Measurements from ENCODE around the gene DNAJC13. TPM values are rescaled to one million over a fixed set of nuclear protein-coding genes. Genes with fewer than 3 reads are reported as not detected.

The DNAJC13 gene
- total and polyA plus RNA-seq, 2 donors (not counting 1 experiment from before 2014, with no cell fraction given): 9.7 to 51.1 TPM

GRCh38 chr3:132394320-132394719 lies 23.0 kb upstream of the DNAJC13 start:
- Histone ChIP-seq H3K9me3 (ENCODE audit: control extremely low read depth in 1 of 3, control insufficient read depth in 2 of 3, insufficient read depth in 1 of 3, low read length in 2 of 3) (peaks cover 0 to 6% (median 0%) of the 10 kb centered on the region in 3 donors), H2AFZ (ENCODE audit: insufficient read depth, low read depth, low read length, poor library complexity, severe bottlenecking) (no peak overlapping the region), H3K27me3 (replicated peaks in 1 of 4; ENCODE audit: control extremely low read depth in 1 of 4, control insufficient read depth in 3 of 4, insufficient read depth in 4 of 4, low read length in 3 of 4) (no peaks in the 10 kb centered on the region), H3K27ac (ENCODE audit: low read length in 2 of 2) (no peak overlapping the region), H4K20me1 (ENCODE audit: control insufficient read depth, insufficient read depth, low read length, poor library complexity, severe bottlenecking) (no peaks in the 10 kb centered on the region), H3K4me1 (ENCODE audit: control insufficient read depth in 2 of 2, insufficient read depth in 2 of 2, low read length in 2 of 2) (no peaks in the 10 kb centered on the region), H3K4me2 (replicated peaks; ENCODE audit: low read depth, low read length, poor library complexity, severe bottlenecking) (no peak overlapping the region), H3K4me3 (ENCODE audit: control extremely low read depth in 1 of 5, extremely low read depth in 1 of 5, insufficient read depth in 1 of 5, low read depth in 2 of 5, low read length in 4 of 5) (no peak overlapping the region), H3K9ac (ENCODE audit: low read length) (no peak overlapping the region), H3K79me2 (ENCODE audit: control insufficient read depth, insufficient read depth, low read length) (no peaks in the 10 kb centered on the region), H3K36me3 (replicated peaks in 1 of 2; ENCODE audit: control extremely low read depth in 1 of 2, control insufficient read depth in 1 of 2, extremely low read depth in 1 of 2, insufficient read depth in 2 of 2, low read length in 1 of 2) (no peaks in the 10 kb centered on the region)
- intact Hi-C loops (cut with micrococcal nuclease): no loop called here
- no CpG with 5 or more reads among the region's 2 CpGs for WGBS (ENCODE audit: insufficient coverage)
- H3K27ac Mint-ChIP-seq: no peak overlapping the region
- H3K9me3 Mint-ChIP-seq (ENCODE audit: insufficient read depth): no peaks in the 10 kb centered on the region
- H3K4me3 Mint-ChIP-seq: no peak overlapping the region
- ChIA-PET POLR2A (no interaction called here), CTCF (no interaction called here)
- no peaks in the 10 kb centered on the region for H3K4me1 Mint-ChIP-seq
- ATAC-seq (ENCODE audit: low read depth) (no peak), DNase-seq (no peak)
- no peaks in the 10 kb centered on the region for H3K27me3 Mint-ChIP-seq
- TF ChIP-seq EZH2 (IDR thresholded peaks at IDR 0.05; ENCODE audit: borderline replicate concordance, insufficient read depth, low read depth, low read length, poor library complexity, severe bottlenecking) (no peak), CTCF (IDR thresholded peaks at IDR 0.05) (no peak)

- Mint-ChIP-seq H3K4me3 (no peak overlapping the region), H3K27ac (no peak overlapping the region), H3K4me1 (no peaks in the 10 kb centered on the region), H3K9me3 (ENCODE audit: insufficient read depth) (no peaks in the 10 kb centered on the region), H3K27me3 (no peaks in the 10 kb centered on the region)
- no CpG with 5 or more reads among the region's 1 CpG for WGBS (ENCODE audit: insufficient coverage)
- Histone ChIP-seq H3K9ac (ENCODE audit: low read length) (no peak overlapping the region), H2AFZ (ENCODE audit: insufficient read depth, low read depth, low read length, poor library complexity, severe bottlenecking) (no peak overlapping the region), H3K79me2 (ENCODE audit: control insufficient read depth, insufficient read depth, low read length) (no peaks in the 10 kb centered on the region), H4K20me1 (ENCODE audit: control insufficient read depth, insufficient read depth, low read length, poor library complexity, severe bottlenecking) (no peaks in the 10 kb centered on the region), H3K27ac (ENCODE audit: low read length in 2 of 2) (no peak overlapping the region), H3K4me3 (ENCODE audit: control extremely low read depth in 1 of 5, extremely low read depth in 1 of 5, insufficient read depth in 1 of 5, low read depth in 2 of 5, low read length in 4 of 5) (no peak overlapping the region), H3K27me3 (replicated peaks in 1 of 4; ENCODE audit: control extremely low read depth in 1 of 4, control insufficient read depth in 3 of 4, insufficient read depth in 4 of 4, low read length in 3 of 4) (no peaks in the 10 kb centered on the region), H3K9me3 (ENCODE audit: control extremely low read depth in 1 of 3, control insufficient read depth in 2 of 3, insufficient read depth in 1 of 3, low read length in 2 of 3) (peaks cover 0 to 6% (median 0%) of the 10 kb centered on the region in 3 donors), H3K4me1 (ENCODE audit: control insufficient read depth in 2 of 2, insufficient read depth in 2 of 2, low read length in 2 of 2) (no peaks in the 10 kb centered on the region), H3K36me3 (replicated peaks in 1 of 2; ENCODE audit: control extremely low read depth in 1 of 2, control insufficient read depth in 1 of 2, extremely low read depth in 1 of 2, insufficient read depth in 2 of 2, low read length in 1 of 2) (no peaks in the 10 kb centered on the region), H3K4me2 (replicated peaks; ENCODE audit: low read depth, low read length, poor library complexity, severe bottlenecking) (no peak overlapping the region)
- DNase-seq: no peak
- intact Hi-C loops (cut with micrococcal nuclease): loop anchor here (5.0 kb wide), 1 partner anchor 358 kb away; the partner anchor contains the start of gene CPNE4
- no peak for ATAC-seq (ENCODE audit: low read depth)
- POLR2A ChIA-PET: no interaction called here
- CTCF ChIA-PET: no interaction called here
- TF ChIP-seq EZH2 (IDR thresholded peaks at IDR 0.05; ENCODE audit: borderline replicate concordance, insufficient read depth, low read depth, low read length, poor library complexity, severe bottlenecking) (no peak), CTCF (IDR thresholded peaks at IDR 0.05) (no peak)
These were observed 22.2 kb upstream of the DNAJC13 start for GRCh38 chr3:132395126-132395525.
